ENCODE results near the gene ATP4A.
"Not testable (repeated sequence)": the region's sequence is repeated elsewhere in the genome, so short reads cannot be mapped to it uniquely, and the experiment has no call there.

Gene ATP4A

DNA sequence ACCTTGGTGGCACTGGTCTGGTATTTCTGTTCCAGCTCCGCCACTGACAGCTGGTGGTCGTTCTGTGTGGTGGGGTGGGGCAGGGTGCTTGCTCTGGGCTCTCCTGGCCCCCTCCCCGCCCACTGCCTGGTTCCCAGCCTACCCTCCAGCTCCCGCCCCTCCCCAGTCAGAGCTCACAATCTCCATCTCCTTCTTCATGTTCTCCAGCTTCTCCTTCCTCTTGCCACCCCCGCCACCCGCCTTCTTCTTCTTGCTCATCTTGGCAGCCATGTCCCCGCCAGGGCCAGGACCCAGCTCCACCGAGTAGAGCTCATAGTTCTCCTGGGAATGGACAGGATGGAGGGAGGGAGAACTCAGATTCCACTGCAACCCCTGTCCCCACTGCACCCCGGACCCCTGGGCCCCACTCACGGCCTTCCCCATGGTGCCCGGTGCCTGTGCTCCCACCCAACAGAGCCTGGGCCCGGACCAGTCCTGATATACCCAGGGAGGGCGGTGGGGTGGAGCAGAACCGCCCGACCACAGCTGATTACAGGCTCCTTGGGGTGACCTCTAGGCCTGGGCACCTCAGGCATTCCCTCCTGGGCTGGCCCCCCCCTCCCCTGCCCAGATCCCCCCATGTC is at the start of gene ATP4A:
Gene ATP4A, minus strand, starts transcription at position 452 of the 623 bp plus-strand sequence. Its CDS starts 29 bp downstream, at position 423.
- no peak for DNase-seq (ENCODE audit: low read depth in 2 of 2)

DNA sequence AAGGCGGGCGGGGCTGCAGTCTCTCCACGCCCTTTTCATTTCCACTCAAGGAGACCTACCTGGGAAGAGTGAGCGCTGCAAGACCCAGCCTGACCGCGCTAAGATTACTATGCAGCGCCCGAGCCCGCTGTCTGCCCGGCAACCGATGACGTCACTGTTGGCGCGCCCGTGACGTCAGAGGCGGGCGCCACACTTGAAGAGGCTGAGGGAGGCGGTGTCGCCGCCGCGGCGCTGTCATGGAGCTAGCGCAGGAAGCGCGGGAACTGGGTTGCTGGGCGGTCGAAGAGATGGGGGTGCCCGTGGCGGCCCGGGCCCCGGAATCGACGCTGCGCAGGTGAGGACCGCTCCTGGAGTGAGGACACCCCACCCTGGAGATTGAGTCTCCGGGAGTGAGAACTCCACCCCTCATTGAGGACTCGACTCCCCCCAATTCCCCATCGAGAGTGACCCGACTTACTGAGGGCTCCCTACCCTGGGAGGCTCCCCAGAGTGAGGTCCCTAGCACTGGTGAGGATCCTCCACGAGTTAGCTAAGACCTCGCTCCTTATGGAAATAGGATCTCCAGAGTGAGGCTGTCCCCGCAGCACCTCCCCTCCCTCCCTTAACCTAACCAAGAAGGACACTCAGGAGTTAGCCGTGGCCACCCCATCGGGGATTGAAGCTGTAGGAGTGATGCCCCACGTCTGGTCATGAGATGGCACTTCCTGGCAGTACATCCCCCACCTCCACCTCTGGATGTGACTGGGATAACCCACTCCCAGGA is 49.3 kb upstream of the ATP4A start, which contains the start of gene HAUS5:
Gene HAUS5, plus strand, starts transcription at position 177 of the 763 bp plus-strand sequence. Its CDS starts 60 bp downstream, at position 237.
- DNase-seq (ENCODE audit: low read depth in 2 of 2), result peak; percentile 81 to 82

DNA sequence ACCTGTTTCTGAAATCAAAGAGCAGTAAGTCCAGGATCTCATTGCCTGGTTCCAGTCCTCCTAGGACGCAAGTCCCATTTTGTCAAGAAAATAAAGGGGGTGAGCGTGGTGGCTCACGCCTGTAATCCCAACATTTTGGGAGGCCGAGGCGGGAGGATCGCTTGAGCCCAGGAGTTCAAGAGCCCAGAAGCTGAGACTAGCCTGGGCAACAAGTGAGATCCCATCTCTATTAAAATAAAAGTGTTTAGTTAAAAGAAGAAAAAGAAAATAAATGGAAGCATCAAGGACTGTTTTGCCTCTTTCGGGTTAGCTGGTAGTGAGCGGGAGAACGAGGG is 48.7 kb upstream of the ATP4A start:
- no peak for DNase-seq (ENCODE audit: low read depth in 2 of 2)

DNA sequence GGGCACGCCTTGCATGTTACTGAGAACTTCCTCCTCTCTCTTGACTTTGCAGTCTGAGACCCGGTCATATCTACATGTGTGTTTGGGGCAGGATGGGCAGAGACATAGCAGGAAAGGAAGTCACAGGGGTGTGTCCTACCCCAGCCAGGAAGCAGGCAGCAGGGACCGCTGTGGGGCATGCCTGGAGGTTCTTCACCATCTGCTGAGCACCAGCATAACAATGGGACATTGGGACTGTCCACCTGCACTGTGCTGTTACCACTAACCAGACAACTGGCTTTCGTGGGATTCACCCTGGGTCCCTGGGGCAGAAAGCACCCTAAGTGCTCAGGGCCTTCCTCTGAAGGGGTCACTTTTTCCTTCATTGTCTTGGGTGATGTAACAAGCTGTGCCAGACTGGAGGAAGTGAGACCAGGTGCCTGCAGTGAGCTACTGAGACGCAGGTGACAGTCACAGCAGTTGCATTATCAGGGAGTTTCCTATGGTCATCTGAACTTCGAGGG is 46.4 kb upstream of the ATP4A start:
- DNase-seq (ENCODE audit: low read depth in 2 of 2), result no peak

GRCh38 chr19:35608251-35608650 is 44.8 kb upstream of the ATP4A start:
- no peak for DNase-seq (ENCODE audit: low read depth in 2 of 2)

DNA sequence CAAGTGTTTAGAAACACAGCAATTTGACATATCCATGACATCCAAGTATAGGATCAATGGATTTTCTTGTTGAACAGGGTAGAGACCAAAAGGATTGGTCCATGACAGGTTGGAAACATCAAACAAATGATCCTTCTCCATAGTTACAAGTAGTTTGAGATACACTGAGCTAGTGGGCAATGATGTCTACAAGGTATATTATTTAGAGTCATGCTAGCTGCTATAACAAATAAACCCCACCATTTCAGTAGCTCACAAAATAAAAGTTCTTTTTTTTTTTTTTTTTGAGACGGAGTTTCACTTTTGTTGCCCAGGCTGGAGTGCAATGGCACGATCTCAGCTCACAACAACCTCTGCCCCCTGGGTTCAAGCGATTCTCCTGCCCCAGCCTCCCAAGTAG is 44.2 kb upstream of the ATP4A start:
- no peak for DNase-seq (ENCODE audit: low read depth in 2 of 2)

DNA sequence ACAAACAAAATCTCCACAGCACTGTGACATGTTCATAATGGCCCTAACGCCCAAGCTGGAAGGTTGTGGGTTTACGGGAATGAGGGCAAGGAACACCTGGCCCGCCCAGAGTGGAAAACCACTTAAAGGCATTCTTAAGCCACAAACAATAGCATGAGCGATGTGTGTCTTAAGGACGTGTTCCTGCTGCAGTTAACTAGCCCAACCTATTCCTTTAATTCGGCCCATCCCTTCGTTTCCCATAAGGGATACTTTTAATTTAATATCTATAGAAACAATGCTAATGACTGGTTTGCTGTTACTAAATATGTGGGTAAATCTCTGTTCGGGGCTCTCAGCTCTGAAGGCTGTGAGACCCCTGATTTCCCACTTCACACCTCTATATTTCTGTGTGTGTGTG is 43.7 kb upstream of the ATP4A start:
- DNase-seq (ENCODE audit: low read depth in 2 of 2), result not testable (repeated sequence)

DNA sequence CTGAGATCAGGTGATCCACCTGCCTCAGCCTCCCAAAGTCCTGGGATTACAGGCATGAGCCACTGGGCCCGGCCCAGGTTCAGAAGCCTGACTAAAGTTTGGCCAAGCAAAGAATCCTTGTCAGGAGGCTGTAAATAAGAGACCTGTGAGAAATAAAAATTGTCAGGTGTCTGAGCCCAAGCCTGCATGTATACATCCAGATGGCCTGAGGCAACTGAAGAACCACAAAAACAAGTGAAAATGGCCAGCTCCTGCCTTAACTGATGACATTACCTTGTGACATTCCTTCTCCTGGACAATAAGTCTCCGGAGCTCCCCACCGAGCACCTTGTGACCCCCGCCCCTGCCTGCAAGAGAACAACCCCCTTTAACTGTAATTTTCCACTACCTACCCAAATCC is 41.0 kb upstream of the ATP4A start:
- DNase-seq (ENCODE audit: low read depth in 2 of 2), result not testable (repeated sequence)

DNA sequence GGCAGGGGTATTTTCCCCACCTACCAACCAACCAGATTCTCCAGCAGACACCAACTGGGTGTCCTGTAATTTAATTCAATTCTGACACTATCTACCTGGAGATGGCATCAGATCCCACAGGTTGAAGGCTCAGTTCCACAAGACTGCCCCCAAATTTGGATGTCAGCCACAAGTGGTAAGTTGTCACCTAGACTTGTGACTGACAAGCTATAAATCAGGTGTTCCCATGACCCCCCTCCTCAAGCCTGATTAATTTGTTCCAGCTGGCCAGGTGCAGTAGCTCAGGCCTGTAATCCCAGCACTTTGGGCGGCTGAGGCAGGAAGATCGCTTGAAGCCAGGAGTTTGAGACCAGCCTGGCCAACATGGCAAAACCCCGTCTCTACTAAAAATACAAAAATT is 38.5 kb upstream of the ATP4A start:
- no peak for DNase-seq (ENCODE audit: low read depth in 2 of 2)

GRCh38 chr19:35596366-35596999 is 33.0 kb upstream of the ATP4A start:
- DNase-seq (ENCODE audit: low read depth in 2 of 2), result no peak

DNA sequence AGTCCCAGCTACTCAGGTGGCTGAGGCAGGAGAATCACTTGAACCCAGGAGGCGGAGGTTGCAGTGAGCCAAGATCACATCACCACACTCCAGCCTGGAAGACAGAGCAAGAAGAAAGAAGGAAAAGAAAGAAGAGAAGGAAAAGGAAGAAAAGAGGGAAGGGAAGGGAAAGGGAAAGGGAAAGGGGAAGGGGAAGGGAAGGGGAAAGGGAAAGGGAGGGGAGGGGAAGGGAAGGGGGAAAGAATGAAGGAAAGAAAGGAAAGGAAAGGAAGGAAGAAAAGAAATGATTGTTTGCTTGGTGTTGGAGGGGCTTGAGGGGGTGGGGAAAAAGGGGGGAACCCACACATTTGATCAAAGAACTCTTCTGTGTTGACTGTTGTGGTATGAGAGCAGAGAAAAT is 32.5 kb upstream of the ATP4A start:
- DNase-seq (ENCODE audit: low read depth in 2 of 2), result no peak

GRCh38 chr19:35595026-35595425 is 31.6 kb upstream of the ATP4A start:
- not testable (repeated sequence) for DNase-seq (ENCODE audit: low read depth in 2 of 2)

GRCh38 chr19:35592226-35592625 is 28.8 kb upstream of the ATP4A start:
- DNase-seq (ENCODE audit: low read depth in 2 of 2), result no peak

- no peak for DNase-seq (ENCODE audit: low read depth in 2 of 2)
Measured at GRCh38 chr19:35590875-35591274, 27.4 kb upstream of the ATP4A start.

GRCh38 chr19:35587321-35587720 is 23.9 kb upstream of the ATP4A start:
- no peak for DNase-seq (ENCODE audit: low read depth in 2 of 2)

DNA sequence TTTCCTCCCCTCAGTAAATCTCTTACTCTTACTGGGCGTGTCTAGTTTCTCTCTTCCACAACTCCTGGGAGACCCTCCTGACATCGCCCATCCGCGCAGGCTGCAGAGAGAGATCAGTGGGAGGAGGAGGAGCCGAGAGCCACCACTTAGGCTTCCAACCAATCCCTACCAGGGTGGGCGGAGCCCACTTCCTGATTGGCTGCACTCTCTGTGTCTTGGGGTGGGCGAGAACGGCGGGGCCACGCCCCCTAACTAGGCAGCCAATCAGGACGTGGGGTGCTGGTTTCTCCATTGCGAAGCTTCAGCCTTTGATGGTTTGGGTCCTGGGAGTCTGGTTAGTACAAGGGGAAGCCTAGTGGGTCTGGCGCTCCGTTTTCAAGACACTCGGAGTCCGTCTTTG is 22.4 kb upstream of the ATP4A start, which contains the start of gene PMIS2:
Gene PMIS2, plus strand, starts transcription at position 326 of the 400 bp plus-strand sequence. CDS start 87 bp downstream, outside the sequence.
- DNase-seq (ENCODE audit: low read depth in 2 of 2), result no peak

- no peak for DNase-seq (ENCODE audit: low read depth in 2 of 2)
Measured at GRCh38 chr19:35582760-35583159, 19.3 kb upstream of the ATP4A start.

- DNase-seq (ENCODE audit: low read depth in 2 of 2), result no peak
Measured at GRCh38 chr19:35578707-35579106, 15.2 kb upstream of the ATP4A start.

DNA sequence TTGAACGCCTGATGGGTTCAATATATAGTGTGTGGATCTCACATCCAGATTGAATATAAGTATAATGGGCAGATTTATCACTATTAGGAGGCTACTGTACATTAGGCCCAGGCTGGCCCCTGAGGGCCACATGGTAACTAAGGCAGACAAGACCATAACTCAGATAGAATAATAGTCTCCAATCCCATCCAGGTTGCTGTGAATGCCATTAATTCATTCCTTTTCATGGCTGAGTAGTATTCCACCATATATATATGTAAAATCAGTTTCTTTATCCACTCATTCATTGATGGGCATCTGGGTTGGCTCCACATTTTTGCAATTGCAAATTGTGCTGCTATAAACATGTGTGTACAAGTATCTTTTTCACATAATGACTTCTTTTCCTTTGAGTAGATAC is 14.5 kb upstream of the ATP4A start:
- DNase-seq (ENCODE audit: low read depth in 2 of 2), result no peak

GRCh38 chr19:35571406-35571965 is 8.0 kb upstream of the ATP4A start:
- no peak for DNase-seq (ENCODE audit: low read depth in 2 of 2)

DNA sequence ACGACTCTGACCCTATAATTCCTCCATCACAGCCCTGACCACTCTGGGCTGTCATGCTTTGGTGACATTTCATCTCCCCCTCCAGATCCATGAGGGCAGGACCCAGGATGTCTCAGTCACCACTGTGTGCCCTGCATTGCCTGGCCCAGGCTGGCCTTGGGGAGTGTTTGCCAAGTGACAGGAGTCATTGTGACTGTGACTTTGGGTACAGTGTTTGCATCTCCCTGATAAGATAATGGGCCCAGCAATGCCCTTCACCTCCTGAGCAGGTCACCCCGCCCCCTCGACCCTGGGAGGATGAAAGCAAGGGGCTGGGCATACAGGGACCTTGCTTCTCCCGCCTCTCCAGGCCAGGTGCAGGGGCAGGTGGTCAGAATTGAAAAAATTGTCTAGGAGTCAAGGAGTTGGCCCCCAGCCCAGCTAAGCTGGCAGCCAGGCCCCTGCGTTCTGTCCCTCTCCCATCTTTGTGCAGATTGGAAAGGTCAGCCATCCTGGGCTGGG is 5.9 kb upstream of the ATP4A start:
- DNase-seq (ENCODE audit: low read depth in 2 of 2), result no peak

DNA sequence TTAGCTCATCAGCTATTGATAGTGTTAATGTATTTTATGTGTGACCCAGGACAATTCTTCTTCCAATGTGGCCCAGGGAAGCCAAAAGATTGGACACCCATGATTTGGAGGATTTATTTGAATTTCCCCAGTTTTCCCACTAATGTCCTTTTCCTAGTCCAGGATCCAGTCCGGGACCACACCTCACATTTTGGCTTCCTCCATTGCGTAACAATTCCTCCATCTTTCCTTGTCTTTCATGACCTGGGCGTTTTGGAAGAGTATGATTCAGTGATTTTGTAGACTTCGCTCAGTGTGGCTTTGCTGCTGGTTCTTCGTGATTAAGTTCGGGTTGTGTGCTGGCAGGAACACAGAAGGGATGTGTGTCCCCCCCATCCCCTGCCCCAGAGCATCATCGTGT is 3.3 kb upstream of the ATP4A start:
- no peak for DNase-seq (ENCODE audit: low read depth in 2 of 2)
